Measurements from ENCODE around the gene KERA.

Gene KERA

GRCh38 chr12:91037276-91037675, 20.5 kb downstream of the KERA start:
- Histone ChIP-seq H2BK120ac (ENCODE audit: low read depth, low read length) (no peak overlapping the region), H3K4me3 (ENCODE audit: low read length in 2 of 2) (no peak overlapping the region), H4K8ac (ENCODE audit: low read depth, low read length) (no peak overlapping the region), H3K14ac (ENCODE audit: low read length) (no peak overlapping the region), H3K4ac (ENCODE audit: low read length) (no peak overlapping the region), H3K4me1 (ENCODE audit: control insufficient read depth in 2 of 2, insufficient read depth in 1 of 2, low read depth in 1 of 2, low read length in 2 of 2) (no peaks in the 10 kb centered on the region), H2BK12ac (ENCODE audit: low read length) (no peak overlapping the region), H3K18ac (ENCODE audit: low read length) (no peak overlapping the region), H3K9ac (ENCODE audit: low read depth, low read length, poor library complexity) (no peak overlapping the region), H3K27me3 (ENCODE audit: control insufficient read depth in 3 of 3, insufficient read depth in 3 of 3, low read depth in 1 of 3, low read length in 3 of 3) (no peaks in the 10 kb centered on the region), H2AFZ (ENCODE audit: low read length) (no peak overlapping the region), H2BK5ac (ENCODE audit: low read length) (no peak overlapping the region), H4K91ac (ENCODE audit: low read depth, low read length, poor library complexity) (no peak overlapping the region), H3K9me3 (replicated peaks in 1 of 2; ENCODE audit: control insufficient read depth in 2 of 2, insufficient read depth in 1 of 2, low read depth in 1 of 2, low read length in 2 of 2) (no peaks in the 10 kb centered on the region), H3K23ac (ENCODE audit: low read depth, low read length, poor library complexity) (no peak overlapping the region), H2AK5ac (ENCODE audit: low read depth, low read length) (no peak overlapping the region), H2BK15ac (ENCODE audit: low read length) (no peak overlapping the region), H3K27ac (replicated peaks; ENCODE audit: low read length) (no peak overlapping the region), H3K4me2 (ENCODE audit: insufficient read depth, low read length, poor library complexity, severe bottlenecking) (no peak overlapping the region), H3K36me3 (replicated peaks in 1 of 2; ENCODE audit: control insufficient read depth in 2 of 2, insufficient read depth in 2 of 2, low read length in 2 of 2) (no peaks in the 10 kb centered on the region), H3K79me1 (ENCODE audit: low read depth, low read length) (no peaks in the 10 kb centered on the region)
- no peak for DNase-seq (ENCODE audit: low spot score)

GRCh38 chr12:91033251-91033650, 24.6 kb downstream of the KERA start:
- H3K4ac ChIP-seq (ENCODE audit: low read length), result no peak overlapping the region
- H2AFZ ChIP-seq (ENCODE audit: low read length), result no peak overlapping the region
- H3K4me3 ChIP-seq (ENCODE audit: low read length in 2 of 2), result no peak overlapping the region
- no peak overlapping the region for H2BK5ac ChIP-seq (ENCODE audit: low read length)
- H2AK5ac ChIP-seq (ENCODE audit: low read depth, low read length), result no peak overlapping the region
- no peak overlapping the region for H3K27ac ChIP-seq (replicated peaks; ENCODE audit: low read length)
- H3K79me1 ChIP-seq (ENCODE audit: low read depth, low read length), result no peaks in the 10 kb centered on the region
- H3K36me3 ChIP-seq (replicated peaks in 1 of 2; ENCODE audit: control insufficient read depth in 2 of 2, insufficient read depth in 2 of 2, low read length in 2 of 2), result no peaks in the 10 kb centered on the region
- H2BK15ac ChIP-seq (ENCODE audit: low read length), result no peak overlapping the region
- no peak overlapping the region for H2BK120ac ChIP-seq (ENCODE audit: low read depth, low read length)
- H3K4me2 ChIP-seq (ENCODE audit: insufficient read depth, low read length, poor library complexity, severe bottlenecking), result no peak overlapping the region
- no peak for DNase-seq (ENCODE audit: low spot score)
- H3K9ac ChIP-seq (ENCODE audit: low read depth, low read length, poor library complexity), result no peak overlapping the region
- H3K18ac ChIP-seq (ENCODE audit: low read length), result no peak overlapping the region
- H4K91ac ChIP-seq (ENCODE audit: low read depth, low read length, poor library complexity), result no peak overlapping the region
- WGBS, 2 donors (ENCODE audit: extremely low coverage in 2 of 2, insufficient read length in 2 of 2, insufficient replicate concordance in 1 of 2), result no CpG with 5 or more reads among the region's 2 CpGs
- H3K4me1 ChIP-seq (ENCODE audit: control insufficient read depth in 2 of 2, insufficient read depth in 1 of 2, low read depth in 1 of 2, low read length in 2 of 2), result no peaks in the 10 kb centered on the region
- no peaks in the 10 kb centered on the region for H3K27me3 ChIP-seq (ENCODE audit: control insufficient read depth in 3 of 3, insufficient read depth in 3 of 3, low read depth in 1 of 3, low read length in 3 of 3)
- no peak overlapping the region for H3K23ac ChIP-seq (ENCODE audit: low read depth, low read length, poor library complexity)
- H4K8ac ChIP-seq (ENCODE audit: low read depth, low read length), result no peak overlapping the region
- H3K9me3 ChIP-seq (replicated peaks in 1 of 2; ENCODE audit: control insufficient read depth in 2 of 2, insufficient read depth in 1 of 2, low read depth in 1 of 2, low read length in 2 of 2), result no peaks in the 10 kb centered on the region
- H3K14ac ChIP-seq (ENCODE audit: low read length), result no peak overlapping the region
- no peak overlapping the region for H2BK12ac ChIP-seq (ENCODE audit: low read length)

- no peaks in the 10 kb centered on the region for H3K4me1 ChIP-seq (ENCODE audit: control insufficient read depth in 2 of 2, insufficient read depth in 1 of 2, low read depth in 1 of 2, low read length in 2 of 2)
- whole genome bisulfite sequencing, 2 donors (ENCODE audit: extremely low coverage in 2 of 2, insufficient read length in 2 of 2, insufficient replicate concordance in 1 of 2), result no CpG with 5 or more reads among the region's 1 CpG
- H2AK5ac ChIP-seq (ENCODE audit: low read depth, low read length), result no peak overlapping the region
- no peaks in the 10 kb centered on the region for H3K79me1 ChIP-seq (ENCODE audit: low read depth, low read length)
- H4K8ac ChIP-seq (ENCODE audit: low read depth, low read length), result no peak overlapping the region
- no peaks in the 10 kb centered on the region for H3K36me3 ChIP-seq (replicated peaks in 1 of 2; ENCODE audit: control insufficient read depth in 2 of 2, insufficient read depth in 2 of 2, low read length in 2 of 2)
- no peaks in the 10 kb centered on the region for H3K9me3 ChIP-seq (replicated peaks in 1 of 2; ENCODE audit: control insufficient read depth in 2 of 2, insufficient read depth in 1 of 2, low read depth in 1 of 2, low read length in 2 of 2)
- no peak overlapping the region for H2BK120ac ChIP-seq (ENCODE audit: low read depth, low read length)
- no peak overlapping the region for H3K23ac ChIP-seq (ENCODE audit: low read depth, low read length, poor library complexity)
- no peak overlapping the region for H2BK12ac ChIP-seq (ENCODE audit: low read length)
- no peak overlapping the region for H3K4me3 ChIP-seq (ENCODE audit: low read length in 2 of 2)
- H4K91ac ChIP-seq (ENCODE audit: low read depth, low read length, poor library complexity), result no peak overlapping the region
- no peak overlapping the region for H2AFZ ChIP-seq (ENCODE audit: low read length)
- no peaks in the 10 kb centered on the region for H3K27me3 ChIP-seq (ENCODE audit: control insufficient read depth in 3 of 3, insufficient read depth in 3 of 3, low read depth in 1 of 3, low read length in 3 of 3)
- no peak for DNase-seq (ENCODE audit: low spot score)
- H3K18ac ChIP-seq (ENCODE audit: low read length), result no peak overlapping the region
- no peak overlapping the region for H3K9ac ChIP-seq (ENCODE audit: low read depth, low read length, poor library complexity)
- no peak overlapping the region for H3K4me2 ChIP-seq (ENCODE audit: insufficient read depth, low read length, poor library complexity, severe bottlenecking)
- no peak overlapping the region for H3K4ac ChIP-seq (ENCODE audit: low read length)
- no peak overlapping the region for H3K27ac ChIP-seq (replicated peaks; ENCODE audit: low read length)
- no peak overlapping the region for H2BK15ac ChIP-seq (ENCODE audit: low read length)
- H2BK5ac ChIP-seq (ENCODE audit: low read length), result no peak overlapping the region
- no peak overlapping the region for H3K14ac ChIP-seq (ENCODE audit: low read length)
Measured at GRCh38 chr12:91023326-91024004, 34.4 kb downstream of the KERA start.

- H4K91ac ChIP-seq (ENCODE audit: low read depth, low read length, poor library complexity), result no peak overlapping the region
- H3K27me3 ChIP-seq (ENCODE audit: control insufficient read depth in 3 of 3, insufficient read depth in 3 of 3, low read depth in 1 of 3, low read length in 3 of 3), result no peaks in the 10 kb centered on the region
- H3K27ac ChIP-seq (replicated peaks; ENCODE audit: low read length), result no peak overlapping the region
- WGBS, 2 donors (ENCODE audit: extremely low coverage in 2 of 2, insufficient read length in 2 of 2, insufficient replicate concordance in 1 of 2), result no CpG with 5 or more reads among the region's 2 CpGs
- no peak overlapping the region for H2BK120ac ChIP-seq (ENCODE audit: low read depth, low read length)
- H3K4me1 ChIP-seq (ENCODE audit: control insufficient read depth in 2 of 2, insufficient read depth in 1 of 2, low read depth in 1 of 2, low read length in 2 of 2), result no peaks in the 10 kb centered on the region
- H2BK5ac ChIP-seq (ENCODE audit: low read length), result no peak overlapping the region
- H2AFZ ChIP-seq (ENCODE audit: low read length), result no peak overlapping the region
- no peak overlapping the region for H3K14ac ChIP-seq (ENCODE audit: low read length)
- H3K4me2 ChIP-seq (ENCODE audit: insufficient read depth, low read length, poor library complexity, severe bottlenecking), result no peak overlapping the region
- H2BK12ac ChIP-seq (ENCODE audit: low read length), result no peak overlapping the region
- no peak overlapping the region for H2BK15ac ChIP-seq (ENCODE audit: low read length)
- no peak overlapping the region for H4K8ac ChIP-seq (ENCODE audit: low read depth, low read length)
- DNase-seq (ENCODE audit: low spot score), result no peak
- H3K79me1 ChIP-seq (ENCODE audit: low read depth, low read length), result no peaks in the 10 kb centered on the region
- no peaks in the 10 kb centered on the region for H3K36me3 ChIP-seq (replicated peaks in 1 of 2; ENCODE audit: control insufficient read depth in 2 of 2, insufficient read depth in 2 of 2, low read length in 2 of 2)
- no peaks in the 10 kb centered on the region for H3K9me3 ChIP-seq (replicated peaks in 1 of 2; ENCODE audit: control insufficient read depth in 2 of 2, insufficient read depth in 1 of 2, low read depth in 1 of 2, low read length in 2 of 2)
- H3K4ac ChIP-seq (ENCODE audit: low read length), result no peak overlapping the region
- no peak overlapping the region for H3K9ac ChIP-seq (ENCODE audit: low read depth, low read length, poor library complexity)
- H3K18ac ChIP-seq (ENCODE audit: low read length), result no peak overlapping the region
- H3K23ac ChIP-seq (ENCODE audit: low read depth, low read length, poor library complexity), result no peak overlapping the region
- H2AK5ac ChIP-seq (ENCODE audit: low read depth, low read length), result no peak overlapping the region
- H3K4me3 ChIP-seq (ENCODE audit: low read length in 2 of 2), result no peak overlapping the region
Measured at GRCh38 chr12:91021076-91021475, 36.7 kb downstream of the KERA start.

Measured in neuronal stem cell (in vitro differentiated cells).